GM12878 (cell line): ENCODE measurements around the gene PPIF. TPM values are rescaled to one million over a fixed set of nuclear protein-coding genes. Genes with fewer than 3 reads are reported as not detected.

Source experiments
- ATAC-seq: fragments of 200-7000 bp; cut with Tn5 transposase; 3 replicates; pipeline ENCODE4 v1.9.1; 2020; ENCODE audit warnings: mild to moderate bottlenecking, moderate library complexity
- BruUV-seq: library from RNA; stranded (reverse); fragments of 400-500 nt; replicated peaks from 2 replicates; lab custom pipeline; 2021; lab: Mats Ljungman, UMichigan
- CTCF ChIA-PET: fragments of 300-600 bp; sonication (Branson Sonifier 250); formaldehyde crosslinking; extraction: SDS; loops from one replicate; lab custom pipeline; 2021; ENCODE audit warnings: inconsistent platforms; lab: Yijun Ruan, JAX
- POLR2A ChIA-PET: fragments of 350-600 bp; formaldehyde crosslinking; extraction: SDS; loops from one replicate; lab custom pipeline; 2021; ENCODE audit warnings: inconsistent platforms; lab: Charles Lee
- RAD21 ChIA-PET: fragments of 300-600 bp; sonication (Branson Sonifier 250); formaldehyde crosslinking; loops from one replicate; lab custom pipeline; 2023; ENCODE audit warnings: antibody characterized with exemption; ENCODE audit not compliant: unreplicated experiment; lab: Charles Lee
- SMC1A ChIA-PET: fragments of 300-600 bp; sonication (Branson Sonifier 250); formaldehyde crosslinking; loops from one replicate; lab custom pipeline; 2023; ENCODE audit not compliant: unreplicated experiment, uncharacterized antibody; lab: Charles Lee
- DNase-seq: peaks from one replicate; pipeline ENCODE4 v3.0.0-alpha.2; 2011; ENCODE audit warnings: low read depth, low spot score
- FAIRE-seq: peaks from 3 replicates; lab custom pipeline; 2011; peaks lifted over from hg19 to GRCh38; lab: Jason Lieb, UNC
- H2AFZ ChIP-seq: 2 replicates; pipeline ENCODE4 v1.6.0; 2011; ENCODE audit warnings: low read depth, low read length, control low read depth; ENCODE audit not compliant: control insufficient read depth
- H3K27ac ChIP-seq: 2 replicates; pipeline ENCODE4 v1.5.1; 2011; ENCODE audit warnings: control low read depth; ENCODE audit not compliant: control insufficient read depth, insufficient read depth
- H3K27me3 ChIP-seq, 2 experiments: replicated peaks in 1 of 2; 2 replicates each; pipeline versions ENCODE4 v1.6.0 to v1.6.1; 2011; ENCODE audit warnings: low read length in 1 of 2; ENCODE audit not compliant: control insufficient read depth in 2 of 2, insufficient read depth in 2 of 2
- H3K36me3 ChIP-seq, 2 experiments: 2 replicates each; pipeline ENCODE4 v1.5.1; 2011; ENCODE audit warnings: low read length in 1 of 2; ENCODE audit not compliant: control insufficient read depth in 2 of 2, insufficient read depth in 2 of 2
- H3K4me1 ChIP-seq: 2 replicates; pipeline ENCODE4 v1.6.1; 2011; ENCODE audit warnings: mild to moderate bottlenecking, low read length, moderate library complexity, mixed read lengths; ENCODE audit not compliant: control insufficient read depth, insufficient read depth
- H3K4me2 ChIP-seq: 2 replicates; pipeline ENCODE4 v1.6.0; 2011; ENCODE audit warnings: control low read depth; ENCODE audit not compliant: control insufficient read depth, insufficient read depth
- H3K4me3 ChIP-seq: fragments of 200-600 bp; sonication (generic); 2 replicates; pipeline ENCODE4 v1.5.1; 2016
- H3K79me2 ChIP-seq: 2 replicates; pipeline ENCODE4 v1.6.0; 2011; ENCODE audit warnings: low read length; ENCODE audit not compliant: control insufficient read depth, insufficient read depth
- H3K9ac ChIP-seq: 2 replicates; pipeline ENCODE4 v1.8.0; 2011; ENCODE audit warnings: low read length, control low read depth, mixed read lengths; ENCODE audit not compliant: control insufficient read depth, insufficient read depth
- H3K9me3 ChIP-seq: replicated peaks from 3 replicates; pipeline ENCODE4 v1.5.1; 2011; ENCODE audit warnings: mild to moderate bottlenecking, low read length; ENCODE audit not compliant: control insufficient read depth, insufficient read depth
- H4K20me1 ChIP-seq: 2 replicates; pipeline ENCODE4 v1.6.0; 2011; ENCODE audit not compliant: control insufficient read depth, insufficient read depth
- ASH2L ChIP-seq: fragments of 300-600, 200-600 bp; sonication (generic); IDR thresholded peaks from 2 replicates; pipeline ENCODE4 v1.6.1; 2017; ENCODE audit warnings: low read depth, mild to moderate bottlenecking, borderline replicate concordance
- BHLHE40 ChIP-seq, 2 experiments: fragments of 450-650 bp in 1 of 2; IDR thresholded peaks; 2 replicates each; pipeline ENCODE4 v1.6.1; 2011 to 2017; ENCODE audit warnings: low read depth in 2 of 2, borderline replicate concordance in 1 of 2, improper control_type of control experiment in 1 of 2, low read length in 1 of 2, mild to moderate bottlenecking in 1 of 2
- CREM ChIP-seq: IDR thresholded peaks from 2 replicates; pipeline ENCODE4 v1.6.1; 2014; ENCODE audit warnings: antibody characterized with exemption, low read depth
- GATAD2B ChIP-seq: fragments of 450-650 bp; conservative IDR thresholded peaks from 2 replicates; pipeline ENCODE4 v1.6.1; 2017; ENCODE audit warnings: low read depth, mild to moderate bottlenecking, moderate library complexity
- KLF5 ChIP-seq: fragments of 450-650 bp; IDR thresholded peaks from 2 replicates; pipeline ENCODE4 v1.6.1; 2014; ENCODE audit warnings: mild to moderate bottlenecking; ENCODE audit not compliant: partially characterized antibody
- MXI1 ChIP-seq: fragments of 150-350 bp; IDR thresholded peaks from 2 replicates; pipeline ENCODE4 v1.6.1; 2011; ENCODE audit warnings: low read depth, mild to moderate bottlenecking, inconsistent platforms, low read length, improper control_type of control experiment
- POU2F2 ChIP-seq: IDR thresholded peaks from 3 replicates; pipeline ENCODE4 v1.6.1; 2011; ENCODE audit warnings: low read depth, mild to moderate bottlenecking, low read length, borderline replicate concordance
- REST ChIP-seq: IDR thresholded peaks from 2 replicates; pipeline ENCODE4 v1.6.1; 2012; ENCODE audit warnings: mild to moderate bottlenecking, low read depth, low read length
- SKIL ChIP-seq: fragments of 450-650 bp; IDR thresholded peaks from 2 replicates; pipeline ENCODE4 v1.6.1; 2017; ENCODE audit warnings: mild to moderate bottlenecking, low read depth, inconsistent platforms; ENCODE audit not compliant: poor library complexity, severe bottlenecking
- SREBF1 ChIP-seq: IDR thresholded peaks from 2 replicates; pipeline ENCODE4 v1.6.1; 2012; ENCODE audit warnings: mild to moderate bottlenecking, low read length
- ZNF274 ChIP-seq: IDR thresholded peaks from one replicate; pipeline ENCODE4 v1.8.0; 2011; ENCODE audit not compliant: insufficient read length, insufficient read depth
- ZNF592 ChIP-seq: fragments of 450-650 bp; IDR thresholded peaks from 2 replicates; pipeline ENCODE4 v1.6.1; 2017; ENCODE audit warnings: mild to moderate bottlenecking, moderate library complexity
- ZNF622 ChIP-seq: fragments of 450-650 bp; IDR thresholded peaks from 2 replicates; pipeline ENCODE4 v1.6.1; 2017; ENCODE audit warnings: mild to moderate bottlenecking, inconsistent platforms
- ZZZ3 ChIP-seq: IDR thresholded peaks from 2 replicates; pipeline ENCODE4 v1.6.1; 2011; ENCODE audit warnings: low read depth; ENCODE audit not compliant: control insufficient read depth, insufficient read length
- WGBS: methylation state at CpG from one replicate; pipeline ENCODE4 v1.1.6; 2016; ENCODE audit warnings: low lambda C conversion rate; ENCODE audit not compliant: insufficient replicate concordance, insufficient coverage; ENCODE audit errors: missing lambda C conversion rate; 5-methylcytosine and 5-hydroxymethylcytosine counted together
- in situ Hi-C: fragments of 300-500 bp; cut with MboI; formaldehyde crosslinking; loops from 9 replicates; pipeline ENCODE4 v1.14.3; 2018; ENCODE audit warnings: mixed read lengths
- intact Hi-C: fragments of 100-400 bp; cut with micrococcal nuclease; formaldehyde crosslinking; loops from one replicate; pipeline ENCODE4 v1.14.2; 2022; ENCODE audit not compliant: unreplicated experiment
- polyA plus RNA-seq, 11 experiments: library from polyadenylated mRNA; depleted of rRNA in 4 of 11; unstranded in 6 of 11; stranded (reverse) in 5 of 11; fragments of >200 nt; fragmentation: Nextera tagmentation in 4 of 11; fragmentation: Illumina TruSeq in 1 of 11; extraction: Ambion mirVana in 4 of 11; extraction: Trizol in 1 of 11; gene quantifications; 1 replicate in 1 of 11; 2 replicates in 10 of 11; pipeline versions ENCODE4 v1.2.1 to v1.2.3, GENCODE V29; 2011 to 2016; ENCODE audit warnings: inconsistent platforms in 2 of 11, missing spikeins in 2 of 11, low read depth in 1 of 11
- total RNA-seq, 4 experiments: library from RNA; depleted of rRNA in 3 of 4; stranded (reverse); fragments of >200 nt in 3 of 4; fragmentation: Illumina TruSeq in 1 of 4; extraction: Trizol in 1 of 4; gene quantifications; 2 replicates each; pipeline versions ENCODE4 v1.2.1 to v1.2.3, GENCODE V29; 2013 to 2021

Gene PPIF
- total and polyA plus RNA-seq, 10 of the 15 experiments (the other 5 are each of a cell fraction or from before 2014, with no cell fraction given), result 28.8 to 180 (median 128) TPM

GRCh38 chr10:79383974-79384606 lies 36.8 kb downstream of the PPIF start:
- Histone ChIP-seq H3K4me2 (no peak overlapping the region), H2AFZ (no peak overlapping the region), H3K36me3 (no peaks in the 10 kb centered on the region), H3K9me3 (no peaks in the 10 kb centered on the region), H3K4me3 (no peak overlapping the region), H3K27me3 (peaks cover 0 to 2% of the 10 kb centered on the region in 2 experiments; a peak in 2 of 4 replicates), H3K27ac (no peak overlapping the region), H3K79me2 (no peaks in the 10 kb centered on the region), H4K20me1 (no peaks in the 10 kb centered on the region), H3K9ac (no peak overlapping the region), H3K4me1 (peaks cover 6% of the 10 kb centered on the region; the same call in 1 of the 2 replicates)
- ChIA-PET CTCF (interaction anchor here (0.8 to 1.5 kb wide), 3 partner anchors 8 to 11 kb away, joined by 3 to 5 read pairs (median 3); no protein-coding TSS in a partner anchor), POLR2A (no interaction called here), RAD21 (interaction anchor here (1.0 kb wide), 1 partner anchor 10 kb away, joined by 3 read pairs; no protein-coding TSS in a partner anchor), SMC1A (interaction anchor here (0.9 to 1.4 kb wide), 2 partner anchors 10 to 104 kb away, joined by 3 to 5 read pairs; no protein-coding TSS in a partner anchor)
- 42% methylated on average over 12 of the region's 12 CpGs for WGBS
- FAIRE-seq, result no peak
- ATAC-seq, result no peak
- BruUV-seq, result no TSS peak
- DNase-seq, result no peak
- intact Hi-C loops (no loop called here), in situ Hi-C loops (no loop called here)
- TF ChIP-seq SKIL (no peak), KLF5 (no peak), MXI1 (no peak), ZNF274 (no peak), CREM (no peak), REST (no peak), ZNF592 (no peak), BHLHE40 (IDR thresholded peaks at IDR 0.05; ENCODE audit: borderline replicate concordance in 1 of 2, low read depth in 2 of 2, low read length in 1 of 2) (no peak), SREBF1 (no peak), GATAD2B (no peak), ZNF622 (no peak), ASH2L (no peak), ZZZ3 (no peak), POU2F2 (no peak)
